DMS79 (cell line): ENCODE data around the gene USP32.
"Not testable (repeated sequence)": the region's sequence is repeated elsewhere in the genome, so short reads cannot be mapped to it uniquely, and the experiment has no call there.

ENCODE experiments used
- DNase-seq: peaks from one replicate; lab custom pipeline; 2025; lab: John Stamatoyannopoulos, UW

Gene USP32

GRCh38 chr17:60174767-60175166, 217.2 kb downstream of the USP32 start:
- DNase-seq, result not testable (repeated sequence)

GRCh38 chr17:60174035-60174434, 217.9 kb downstream of the USP32 start:
- DNase-seq, result no peak

- no peak for DNase-seq
Observed at GRCh38 chr17:60173304-60173819, 218.6 kb downstream of the USP32 start.

GRCh38 chr17:60171753-60172079, 220.2 kb downstream of the USP32 start:
- no peak for DNase-seq

- DNase-seq, result no peak
Observed at GRCh38 chr17:60170835-60171752, 220.8 kb downstream of the USP32 start.

DNA sequence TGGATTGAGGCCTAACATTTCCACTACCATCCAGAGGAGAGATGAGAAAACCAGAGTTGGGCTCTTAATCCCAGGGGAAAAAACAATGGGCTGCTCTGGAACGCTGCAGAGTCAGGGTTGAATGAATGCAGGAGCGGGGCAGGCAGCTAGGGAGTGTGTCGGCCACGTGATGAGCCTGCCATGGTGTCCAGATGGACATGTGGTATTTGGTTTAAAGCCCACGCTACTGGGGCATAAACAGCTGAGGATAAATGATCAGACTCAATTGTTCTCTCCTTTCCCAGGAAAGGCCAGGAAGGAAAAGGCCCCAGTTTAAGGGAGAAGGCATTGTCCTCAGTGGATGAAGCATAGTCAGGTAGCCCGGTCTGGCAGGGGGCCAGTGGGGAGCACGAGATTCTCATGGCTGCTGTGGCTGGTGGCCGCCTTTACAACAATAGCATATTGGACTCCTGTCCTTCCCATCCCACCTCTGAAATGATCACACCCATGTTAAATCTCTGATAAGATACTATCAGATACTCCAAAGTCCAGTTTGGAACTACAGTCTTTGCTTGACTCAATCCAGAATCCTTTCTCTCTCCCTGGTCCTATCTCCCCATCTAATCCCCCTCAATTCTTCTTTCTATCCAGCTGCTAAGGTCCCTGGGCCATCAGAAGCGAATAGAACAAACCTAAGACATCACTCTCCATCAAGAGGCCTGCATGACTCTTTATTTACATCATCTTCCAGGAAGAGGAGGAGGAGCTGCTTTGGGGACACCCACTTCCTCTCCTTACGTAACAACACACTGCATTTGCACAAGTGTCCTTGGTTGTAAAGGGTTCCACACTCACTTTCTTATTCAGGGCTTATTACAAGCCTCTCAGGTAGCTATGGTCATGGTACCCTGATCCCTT, 221.8 kb downstream of the USP32 start:
- no peak for DNase-seq

DNA sequence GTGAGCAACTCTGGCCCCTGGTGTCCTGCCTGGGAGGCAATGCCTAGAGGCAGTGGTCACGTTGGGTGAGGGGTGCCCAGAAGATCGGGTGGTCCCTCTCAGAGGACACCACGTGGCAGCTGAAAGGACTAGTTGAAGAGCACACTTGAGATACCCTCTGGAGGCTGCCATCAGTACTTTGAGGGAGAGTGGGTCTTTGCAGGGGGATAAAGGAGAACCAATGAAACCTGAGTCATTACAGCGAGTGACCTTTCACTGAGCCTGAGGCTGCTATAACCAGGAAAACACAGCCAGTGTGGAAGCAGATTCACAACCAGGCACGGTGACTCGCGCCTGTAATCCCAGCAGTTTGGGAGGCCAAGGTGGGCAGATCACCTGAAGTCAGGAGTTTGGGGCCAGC, 223.3 kb downstream of the USP32 start:
- no peak for DNase-seq

DNA sequence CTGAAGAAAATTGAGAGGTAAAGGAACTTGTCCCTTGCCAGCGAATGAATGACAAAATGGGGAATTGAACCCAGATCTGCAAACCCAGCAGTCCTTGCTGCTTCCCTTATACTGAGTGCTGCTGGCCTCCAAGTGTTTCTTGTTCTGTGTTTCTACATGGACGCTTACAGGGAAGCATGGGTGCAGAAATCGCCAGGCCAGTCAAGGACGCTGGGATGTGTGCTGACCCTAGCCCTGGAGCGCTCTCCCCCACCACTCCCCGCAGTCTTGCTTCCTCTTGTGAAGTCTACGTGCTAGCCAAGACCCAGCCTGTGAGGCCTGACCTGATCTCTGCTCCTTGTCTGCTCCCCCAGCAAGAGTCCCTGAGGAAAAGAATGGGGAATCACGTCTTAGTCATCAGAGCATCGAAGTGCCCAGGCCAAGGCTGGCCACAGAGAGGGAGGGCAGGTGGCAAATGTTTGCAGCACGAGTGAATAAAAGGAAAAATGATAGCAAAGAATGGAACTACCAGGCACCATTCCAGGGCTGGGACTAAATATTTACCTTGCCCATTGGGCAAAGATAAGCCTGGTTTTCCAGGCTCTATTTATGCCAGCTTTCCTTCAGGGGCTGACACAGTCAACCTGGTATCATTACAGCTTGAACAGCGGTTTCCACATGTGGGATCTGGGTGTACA, 224.7 kb downstream of the USP32 start:
- DNase-seq, result no peak

GRCh38 chr17:60165971-60166370, 226.0 kb downstream of the USP32 start:
- no peak for DNase-seq

- DNase-seq, result no peak
Observed at GRCh38 chr17:60165223-60165622, 226.7 kb downstream of the USP32 start.

DNA sequence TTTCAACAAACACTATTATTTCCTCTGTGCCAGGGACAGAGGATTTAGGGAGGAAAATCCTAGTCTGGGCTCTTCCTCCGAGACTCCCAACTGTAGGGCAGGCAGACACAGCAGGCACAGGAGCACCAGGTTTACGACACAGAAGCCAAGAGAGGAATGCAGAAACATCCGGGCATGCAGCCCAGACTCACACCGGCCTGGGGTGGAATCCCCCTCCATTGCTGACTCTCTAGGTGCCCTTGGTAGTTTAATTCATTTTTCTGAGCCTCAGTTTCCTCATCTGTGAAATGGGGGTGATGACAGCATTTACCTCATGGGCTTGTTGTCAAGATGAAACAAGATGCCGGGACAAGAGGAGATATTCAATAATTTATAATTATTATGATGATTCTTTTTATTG, 227.2 kb downstream of the USP32 start:
- DNase-seq, result no peak

GRCh38 chr17:60164164-60164563, 227.8 kb downstream of the USP32 start:
- no peak for DNase-seq

DNA sequence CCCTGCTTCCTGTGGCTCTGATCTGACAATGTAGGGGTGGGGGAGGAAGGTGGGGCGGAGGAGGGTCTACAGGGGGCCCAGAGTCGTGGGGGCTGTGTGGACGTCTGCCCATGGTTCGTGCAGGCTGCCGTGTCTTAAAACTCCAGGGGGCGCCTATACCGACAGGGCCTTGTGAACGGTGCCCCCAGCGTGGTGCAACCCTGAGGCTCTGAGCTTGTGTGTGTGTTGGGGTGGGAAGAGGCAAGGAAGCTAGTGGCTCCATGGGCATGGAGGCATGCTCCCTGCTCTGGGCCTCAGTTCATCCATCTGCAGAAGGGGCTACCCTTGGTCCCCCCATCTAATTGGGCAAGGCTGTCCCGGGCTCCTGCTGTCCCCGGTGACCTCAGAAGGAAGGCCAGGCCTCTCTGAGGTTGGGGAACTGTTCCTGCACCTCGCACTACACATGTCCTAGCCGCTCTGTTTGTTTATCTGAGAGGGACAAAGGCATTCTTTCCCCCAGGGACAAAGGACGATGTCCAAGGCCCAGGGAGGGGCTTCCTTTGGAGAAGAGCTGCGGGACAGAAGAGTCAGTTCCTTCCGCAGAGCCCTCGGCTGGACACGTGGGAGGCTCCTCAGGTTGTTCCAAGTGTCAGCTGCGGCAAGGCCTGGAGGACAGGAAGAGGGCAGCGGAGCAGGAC, 228.7 kb downstream of the USP32 start:
- DNase-seq, result no peak

DNA sequence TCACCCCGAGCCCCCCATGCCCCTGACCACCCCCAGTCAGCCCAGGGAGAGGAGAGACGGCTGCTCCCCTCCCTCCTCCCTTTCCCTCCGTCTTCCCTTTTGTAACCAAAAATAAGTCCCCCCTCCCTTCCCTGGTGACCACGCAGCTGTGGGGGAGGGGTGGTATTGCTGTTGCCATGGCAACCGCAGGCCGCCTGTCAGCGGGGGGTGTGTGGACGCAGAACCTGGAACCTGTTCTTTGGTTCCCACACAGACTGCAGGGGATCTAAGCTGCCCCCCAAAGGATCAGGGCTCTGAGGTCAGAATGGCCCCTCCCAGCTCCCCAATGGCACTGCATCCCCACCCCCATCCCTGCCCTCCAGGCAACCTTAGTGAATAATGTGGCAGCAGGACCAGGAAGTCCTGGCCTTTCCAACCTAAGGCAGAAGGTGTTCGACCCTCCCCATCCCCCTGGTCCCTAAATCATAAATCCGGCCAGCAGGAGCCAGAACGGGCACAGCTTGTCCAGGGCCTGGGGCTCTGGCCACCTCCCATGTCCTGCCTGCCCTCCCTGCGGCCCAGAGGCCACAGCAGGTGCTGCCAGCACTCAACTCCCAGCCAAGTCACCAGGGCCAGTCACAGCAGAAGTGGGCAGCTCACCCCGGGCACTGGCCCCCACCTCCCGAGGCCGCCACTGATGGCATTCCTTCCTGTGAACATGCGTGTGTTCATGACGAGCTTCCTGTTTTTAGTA, 230.2 kb downstream of the USP32 start:
- DNase-seq, result no peak

DNA sequence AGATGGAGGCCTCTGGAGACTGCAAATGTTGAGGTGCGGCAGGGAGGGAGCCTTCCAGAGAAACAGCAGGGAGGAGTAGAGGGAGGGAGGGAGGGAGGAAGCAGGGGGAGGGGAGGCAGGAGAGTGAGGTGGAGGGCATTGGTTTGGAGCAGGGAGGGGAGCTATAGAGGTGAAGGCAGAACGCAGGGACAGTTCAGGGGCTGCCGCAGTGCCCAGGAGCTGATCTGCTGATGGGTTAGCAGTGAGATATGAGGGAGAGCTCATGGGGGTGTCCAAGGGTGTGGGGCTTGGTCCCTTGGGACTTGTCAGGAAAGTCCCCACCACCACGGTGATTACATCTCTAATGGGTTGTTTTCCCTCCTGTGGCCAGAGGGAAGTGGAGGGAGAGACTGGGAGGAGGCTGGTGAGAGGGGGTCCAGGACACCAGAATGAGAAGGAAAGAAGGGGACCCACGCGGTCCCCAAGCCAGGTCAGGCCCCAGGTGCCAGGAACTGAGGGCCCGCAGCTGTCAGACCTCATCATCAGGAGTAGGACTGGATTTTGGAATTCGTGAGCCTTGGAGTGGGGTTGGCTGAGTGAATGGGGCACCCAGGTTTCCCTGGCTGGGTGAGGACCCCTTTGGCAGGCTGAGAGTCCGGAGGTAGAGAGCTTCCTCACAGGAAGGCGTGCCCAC, 231.0 kb downstream of the USP32 start:
- no peak for DNase-seq

GRCh38 chr17:60159479-60159866, 232.5 kb downstream of the USP32 start:
- DNase-seq, result no peak

DNA sequence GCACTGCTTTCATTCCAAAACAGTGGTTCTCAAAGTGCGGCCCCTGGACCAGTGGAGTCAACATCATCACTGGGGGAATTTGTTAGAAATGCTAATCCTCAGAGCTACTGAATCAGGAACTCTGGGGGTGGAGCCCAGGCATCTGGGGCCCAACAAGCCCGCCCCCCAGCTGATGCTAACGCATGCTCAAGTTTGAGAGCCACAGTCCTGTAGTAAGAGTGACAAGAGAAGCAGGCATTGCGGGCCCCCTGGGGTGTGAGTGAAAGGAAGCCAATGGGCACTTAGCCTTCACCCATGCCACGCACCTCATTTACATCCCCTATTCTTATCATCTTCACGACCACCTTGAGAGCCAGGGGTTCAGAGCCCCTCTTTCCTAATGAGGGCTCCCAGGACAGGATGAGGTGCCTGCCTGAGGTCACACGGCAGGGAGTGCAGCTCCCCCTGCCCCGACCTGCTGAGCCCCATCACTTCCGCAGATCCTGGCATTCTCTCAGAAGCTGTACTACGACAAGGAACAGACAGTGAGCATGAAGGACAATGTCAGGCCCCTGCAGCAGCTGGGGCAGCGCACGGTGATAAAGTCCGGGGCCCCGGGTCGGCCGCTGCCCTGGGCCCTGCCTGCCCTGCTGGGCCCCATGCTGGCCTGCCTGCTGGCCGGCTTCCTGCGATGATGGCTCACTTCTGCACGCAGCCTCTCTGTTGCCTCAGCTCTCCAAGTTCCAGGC, 233.0 kb downstream of the USP32 start:
- DNase-seq, result no peak

GRCh38 chr17:60157487-60158040, 234.4 kb downstream of the USP32 start:
- no peak for DNase-seq

- no peak for DNase-seq
Observed at GRCh38 chr17:60156746-60157145, 235.2 kb downstream of the USP32 start.
